Measurements from ENCODE around the gene LDLRAD4. TPM values are rescaled to one million over a fixed set of nuclear protein-coding genes. Genes with fewer than 3 reads are reported as not detected.

The LDLRAD4 gene
- 0.99 to 2.5 TPM (median 1.5 TPM) in 5 replicates for total RNA-seq (2022; extraction: Qiagen RNA extraction; ENCODE audit: low read depth)

DNA sequence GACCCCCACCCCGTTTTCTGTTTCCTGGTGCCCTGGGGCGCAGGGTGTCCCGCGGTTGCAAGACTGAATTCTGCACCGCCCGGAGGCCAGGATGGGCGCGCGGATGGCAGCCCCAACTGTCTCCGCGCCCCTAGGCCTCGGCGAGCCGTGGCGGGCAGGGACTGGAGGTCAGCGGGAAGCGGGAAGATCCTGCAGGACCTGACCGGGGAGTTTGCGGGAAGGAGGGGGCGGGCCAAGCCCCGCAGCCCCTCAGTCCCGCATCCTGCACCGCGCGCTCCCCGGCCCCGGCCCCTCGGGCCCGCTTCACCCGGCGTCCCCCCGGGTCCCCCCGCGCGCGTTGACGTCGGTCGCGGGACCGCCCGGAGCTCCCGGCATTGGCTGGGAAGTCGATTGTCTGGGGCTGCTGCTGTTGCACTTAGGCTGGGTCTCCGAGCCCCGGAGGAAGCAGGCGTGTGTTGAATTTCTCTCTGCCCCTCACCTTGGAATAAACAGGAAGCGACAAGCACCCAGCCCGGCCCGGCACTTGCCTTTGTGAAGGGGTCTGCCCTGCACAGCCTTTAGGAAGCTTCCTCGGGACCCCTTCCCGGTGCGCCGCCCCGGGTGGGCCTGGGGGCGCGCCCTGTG, at the start of gene LDLRAD4:
LDLRAD4 (plus strand) TSS at position 393 of the 624 bp plus-strand sequence.

Other genes with a start within 250 kb of the LDLRAD4 start
- 7.4 to 10.4 TPM (median 7.8 TPM) in 5 replicates for gene CEP192, start 227.4 kb upstream of the LDLRAD4 start, total RNA-seq (2022; extraction: Qiagen RNA extraction; ENCODE audit: low read depth)

Data from A549 treated with ZK216348 at 1 μM for 4 hours (cell line).